H9 (cell line): ENCODE measurements around the gene ARID1B. TPM values are rescaled to one million over a fixed set of nuclear protein-coding genes. Genes with fewer than 3 reads are reported as not detected.

Source experiments
- DNase-seq: peaks from one replicate; pipeline ENCODE4 v3.0.0-alpha.2; 2017
- H2AFZ ChIP-seq: one replicate; pipeline ENCODE4 v1.6.1; 2013; ENCODE audit warnings: mild to moderate bottlenecking, low read length, control low read depth, moderate library complexity
- H2AK5ac ChIP-seq: 2 replicates; pipeline ENCODE4 v1.6.1; 2013; ENCODE audit warnings: low read length, control low read depth, mixed read lengths; ENCODE audit not compliant: insufficient read length
- H2BK120ac ChIP-seq: one replicate; pipeline ENCODE4 v1.6.1; 2013; ENCODE audit warnings: low read depth, mild to moderate bottlenecking, low read length, control low read depth, inconsistent platforms; ENCODE audit not compliant: poor library complexity, severe bottlenecking
- H2BK12ac ChIP-seq: 2 replicates; pipeline ENCODE4 v1.6.1; 2013; ENCODE audit warnings: low read length, control low read depth, mixed read lengths, low read depth; ENCODE audit not compliant: insufficient read length
- H2BK15ac ChIP-seq: 2 replicates; pipeline ENCODE4 v1.6.1; 2013; ENCODE audit warnings: low read depth, low read length, control low read depth
- H2BK20ac ChIP-seq: one replicate; pipeline ENCODE4 v1.6.1; 2013; ENCODE audit warnings: low read depth, mild to moderate bottlenecking, low read length, control low read depth, inconsistent platforms; ENCODE audit not compliant: poor library complexity, severe bottlenecking
- H2BK5ac ChIP-seq: 2 replicates; pipeline ENCODE4 v1.6.1; 2013; ENCODE audit warnings: low read length, control low read depth, mixed read lengths; ENCODE audit not compliant: insufficient read length
- H3K14ac ChIP-seq: 2 replicates; pipeline ENCODE4 v1.6.1; 2013; ENCODE audit warnings: low read length, control low read depth; ENCODE audit not compliant: insufficient read depth
- H3K18ac ChIP-seq: 2 replicates; pipeline ENCODE4 v1.6.1; 2013; ENCODE audit warnings: low read depth, mild to moderate bottlenecking, mixed read lengths, low read length, control low read depth; ENCODE audit not compliant: insufficient read length
- H3K23ac ChIP-seq: 2 replicates; pipeline ENCODE4 v1.6.1; 2013; ENCODE audit warnings: low read length, control low read depth, mixed read lengths, low read depth; ENCODE audit not compliant: insufficient read length
- H3K23me2 ChIP-seq: 2 replicates; pipeline ENCODE4 v1.6.1; 2013; ENCODE audit warnings: low read depth, mild to moderate bottlenecking, mixed read lengths, low read length, control low read depth; ENCODE audit not compliant: insufficient read length, poor library complexity, severe bottlenecking
- H3K27ac ChIP-seq: 2 replicates; pipeline ENCODE4 v1.5.1; 2013; ENCODE audit warnings: low read length, control low read depth, mixed read lengths, low read depth; ENCODE audit not compliant: insufficient read length
- H3K27me3 ChIP-seq: 2 replicates; pipeline ENCODE4 v1.6.1; 2013; ENCODE audit warnings: low read length, control low read depth, inconsistent platforms; ENCODE audit not compliant: insufficient read depth
- H3K4ac ChIP-seq: 2 replicates; pipeline ENCODE4 v1.6.1; 2013; ENCODE audit warnings: low read depth, mild to moderate bottlenecking, control low read depth, inconsistent platforms, low read length, moderate library complexity
- H3K4me1 ChIP-seq: 2 replicates; pipeline ENCODE4 v1.6.1; 2013; ENCODE audit warnings: low read length, control low read depth, inconsistent platforms; ENCODE audit not compliant: insufficient read depth
- H3K4me2 ChIP-seq: 2 replicates; pipeline ENCODE4 v1.6.1; 2013; ENCODE audit warnings: low read length, control low read depth, mixed read lengths; ENCODE audit not compliant: insufficient read length, insufficient read depth
- H3K56ac ChIP-seq: 2 replicates; pipeline ENCODE4 v1.6.1; 2013; ENCODE audit warnings: low read depth, mild to moderate bottlenecking, mixed read lengths, low read length, control low read depth; ENCODE audit not compliant: insufficient read length
- H3K79me1 ChIP-seq: 2 replicates; pipeline ENCODE4 v1.6.1; 2013; ENCODE audit warnings: low read depth, mild to moderate bottlenecking, moderate library complexity, low read length, control low read depth, inconsistent platforms; ENCODE audit not compliant: insufficient read depth, poor library complexity, severe bottlenecking
- H3K79me2 ChIP-seq: 2 replicates; pipeline ENCODE4 v1.6.1; 2013; ENCODE audit warnings: low read length, control low read depth, inconsistent platforms; ENCODE audit not compliant: insufficient read depth
- H3K9ac ChIP-seq: 2 replicates; pipeline ENCODE4 v1.6.1; 2013; ENCODE audit warnings: low read length, control low read depth, mixed read lengths; ENCODE audit not compliant: insufficient read length; ENCODE audit errors: extremely low read depth
- H3K9me3 ChIP-seq: one replicate; pipeline ENCODE4 v1.6.1; 2013; ENCODE audit warnings: low read depth, low read length, inconsistent platforms; ENCODE audit not compliant: control insufficient read depth
- H3T11ph ChIP-seq: one replicate; pipeline ENCODE4 v1.6.1; 2013; ENCODE audit warnings: mild to moderate bottlenecking, low read length, control low read depth, inconsistent platforms
- H4K20me1 ChIP-seq: one replicate; pipeline ENCODE4 v1.6.1; 2013; ENCODE audit not compliant: control insufficient read depth, insufficient read length, insufficient read depth
- H4K5ac ChIP-seq: 2 replicates; pipeline ENCODE4 v1.6.1; 2013; ENCODE audit warnings: low read depth, mild to moderate bottlenecking, mixed read lengths, low read length, control low read depth; ENCODE audit not compliant: insufficient read length
- H4K8ac ChIP-seq: replicated peaks from 2 replicates; pipeline ENCODE4 v1.6.1; 2013; ENCODE audit warnings: low read length, control low read depth, mixed read lengths, low read depth; ENCODE audit not compliant: insufficient read length
- H4K91ac ChIP-seq: 2 replicates; pipeline ENCODE4 v1.6.1; 2013; ENCODE audit warnings: low read depth, mild to moderate bottlenecking, moderate library complexity, mixed read lengths, low read length, control low read depth; ENCODE audit not compliant: insufficient read length
- H3K27ac Mint-ChIP-seq, 3 experiments: 2 replicates in 2 of 3; 3 replicates in 1 of 3; pipeline ENCODE4 v1.8.0; 2020 to 2021; ENCODE audit warnings: mixed read lengths in 3 of 3, mild to moderate bottlenecking in 1 of 3, moderate library complexity in 1 of 3
- H3K27me3 Mint-ChIP-seq: 2 replicates; pipeline ENCODE4 v1.8.0; 2021; ENCODE audit warnings: low read depth, mild to moderate bottlenecking, moderate library complexity, mixed read lengths
- H3K36me3 Mint-ChIP-seq, 3 experiments: 2 replicates in 2 of 3; 3 replicates in 1 of 3; pipeline ENCODE4 v1.8.0; 2020 to 2021; ENCODE audit warnings: low read depth in 3 of 3, mixed read lengths in 3 of 3; ENCODE audit not compliant: insufficient read depth in 1 of 3
- H3K4me1 Mint-ChIP-seq, 2 experiments: 2 replicates each; pipeline ENCODE4 v1.8.0; 2020; ENCODE audit warnings: mixed read lengths in 2 of 2
- H3K4me3 Mint-ChIP-seq, 2 experiments: 2 replicates in 1 of 2; 3 replicates in 1 of 2; pipeline ENCODE4 v1.8.0; 2020 to 2021; ENCODE audit warnings: mild to moderate bottlenecking in 2 of 2, mixed read lengths in 2 of 2, moderate library complexity in 1 of 2
- H3K9me3 Mint-ChIP-seq, 2 experiments: 2 replicates in 1 of 2; 3 replicates in 1 of 2; pipeline ENCODE4 v1.8.0; 2020; ENCODE audit warnings: mild to moderate bottlenecking in 2 of 2, mixed read lengths in 2 of 2, moderate library complexity in 1 of 2
- WGBS: extraction: QIAGEN DNeasy Blood & Tissue Kit; methylation state at CpG from one replicate; pipeline ENCODE4 v1.1.7; 2013; ENCODE audit warnings: missing lambda C conversion rate, low lambda C conversion rate, mixed read lengths; ENCODE audit not compliant: insufficient read length; ENCODE audit errors: extremely low coverage; 5-methylcytosine and 5-hydroxymethylcytosine counted together
- total RNA-seq: library from RNA; stranded (reverse); gene quantifications from 2 replicates; pipeline ENCODE4 v1.2.1, GENCODE V29; 2021
- TF ChIP-seq, protein P1 (sequence below): fragments of 200-600 bp; sonication (generic); conservative IDR thresholded peaks from 3 replicates; pipeline ENCODE4 v1.8.0; 2021; ENCODE audit warnings: antibody characterized with exemption, mild to moderate bottlenecking

ARID1B gene
- total RNA-seq, 1 experiment from 2014 or later, result 88.2 TPM

- Histone ChIP-seq H3K79me1 (no peaks in the 10 kb centered on the region), H2BK120ac (no peak overlapping the region), H3K4me1 (no peaks in the 10 kb centered on the region), H2AFZ (no peak overlapping the region), H3K4ac (no peak overlapping the region), H3K9me3 (no peaks in the 10 kb centered on the region), H2BK5ac (no peak overlapping the region), H3K27ac (no peak overlapping the region), H3K9ac (no peak overlapping the region), H3K18ac (no peak overlapping the region), H4K20me1 (no peaks in the 10 kb centered on the region), H4K91ac (no peak overlapping the region), H2BK15ac (no peak overlapping the region), H3K27me3 (no peaks in the 10 kb centered on the region), H2BK20ac (no peak overlapping the region), H4K8ac (no peak overlapping the region), H3K23ac (no peak overlapping the region), H2BK12ac (no peak overlapping the region), H3K79me2 (no peaks in the 10 kb centered on the region), H3K23me2 (no peaks in the 10 kb centered on the region), H3K14ac (no peak overlapping the region), H3K56ac (no peak overlapping the region), H2AK5ac (no peak overlapping the region), H3T11ph (no peak overlapping the region), H3K4me2 (no peak overlapping the region), H4K5ac (no peak overlapping the region)
- H3K4me1 Mint-ChIP-seq, result no peaks in the 10 kb centered on the region; a peak in 1 of 4 replicates
- TF ChIP-seq, protein P1, sequence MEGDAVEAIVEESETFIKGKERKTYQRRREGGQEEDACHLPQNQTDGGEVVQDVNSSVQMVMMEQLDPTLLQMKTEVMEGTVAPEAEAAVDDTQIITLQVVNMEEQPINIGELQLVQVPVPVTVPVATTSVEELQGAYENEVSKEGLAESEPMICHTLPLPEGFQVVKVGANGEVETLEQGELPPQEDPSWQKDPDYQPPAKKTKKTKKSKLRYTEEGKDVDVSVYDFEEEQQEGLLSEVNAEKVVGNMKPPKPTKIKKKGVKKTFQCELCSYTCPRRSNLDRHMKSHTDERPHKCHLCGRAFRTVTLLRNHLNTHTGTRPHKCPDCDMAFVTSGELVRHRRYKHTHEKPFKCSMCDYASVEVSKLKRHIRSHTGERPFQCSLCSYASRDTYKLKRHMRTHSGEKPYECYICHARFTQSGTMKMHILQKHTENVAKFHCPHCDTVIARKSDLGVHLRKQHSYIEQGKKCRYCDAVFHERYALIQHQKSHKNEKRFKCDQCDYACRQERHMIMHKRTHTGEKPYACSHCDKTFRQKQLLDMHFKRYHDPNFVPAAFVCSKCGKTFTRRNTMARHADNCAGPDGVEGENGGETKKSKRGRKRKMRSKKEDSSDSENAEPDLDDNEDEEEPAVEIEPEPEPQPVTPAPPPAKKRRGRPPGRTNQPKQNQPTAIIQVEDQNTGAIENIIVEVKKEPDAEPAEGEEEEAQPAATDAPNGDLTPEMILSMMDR, result no peak
- DNase-seq, result no peak
- no peak overlapping the region for H3K27ac Mint-ChIP-seq
- no CpG with 5 or more reads among the region's 11 CpGs for WGBS
- no peaks in the 10 kb centered on the region; a peak in 1 of 5 replicates for H3K9me3 Mint-ChIP-seq
- no peak overlapping the region for H3K4me3 Mint-ChIP-seq
- peaks cover 5 to 12% (median 5%) of the 10 kb centered on the region in 3 experiments; a peak in 6 of 7 replicates for H3K36me3 Mint-ChIP-seq
- H3K27me3 Mint-ChIP-seq, result peaks cover 3% of the 10 kb centered on the region; the same call in 1 of the 2 replicates
Measured at GRCh38 chr6:157211603-157212455, 434.7 kb downstream of the ARID1B start.
